Ramos (cell line): ENCODE measurements around the gene PID1.

Experiments
- in situ Hi-C: fragments of 300-500 bp; cut with MboI; formaldehyde crosslinking; loops from one replicate; pipeline ENCODE4 v1.14.3; 2022; ENCODE audit warnings: low sequenced_read_pairs; ENCODE audit not compliant: unreplicated experiment

PID1 gene

GRCh38 chr2:229174794-229175496, 96.1 kb downstream of the PID1 start:
- in situ Hi-C loops, result no loop called here

GRCh38 chr2:229173825-229174359, 97.2 kb downstream of the PID1 start:
- in situ Hi-C loops, result no loop called here

GRCh38 chr2:229170916-229171315, 100.2 kb downstream of the PID1 start:
- in situ Hi-C loops, result no loop called here

GRCh38 chr2:229170171-229170570, 100.9 kb downstream of the PID1 start:
- in situ Hi-C loops, result no loop called here

- in situ Hi-C loops, result no loop called here
Measured at GRCh38 chr2:229169751-229170150, 101.3 kb downstream of the PID1 start.

- in situ Hi-C loops, result no loop called here
Measured at GRCh38 chr2:229164545-229165249, 106.4 kb downstream of the PID1 start.

GRCh38 chr2:229163893-229164292, 107.2 kb downstream of the PID1 start:
- in situ Hi-C loops, result no loop called here

GRCh38 chr2:229162015-229162414, 109.1 kb downstream of the PID1 start:
- in situ Hi-C loops, result no loop called here

GRCh38 chr2:229160984-229161383, 110.1 kb downstream of the PID1 start:
- in situ Hi-C loops, result no loop called here

GRCh38 chr2:229160180-229160579, 110.9 kb downstream of the PID1 start:
- in situ Hi-C loops, result no loop called here

- in situ Hi-C loops, result no loop called here
Measured at GRCh38 chr2:229159405-229159804, 111.7 kb downstream of the PID1 start.

- in situ Hi-C loops, result no loop called here
Measured at GRCh38 chr2:229154381-229154780, 116.7 kb downstream of the PID1 start.

- in situ Hi-C loops, result no loop called here
Measured at GRCh38 chr2:229153951-229154350, 117.1 kb downstream of the PID1 start.

- in situ Hi-C loops, result no loop called here
Measured at GRCh38 chr2:229153267-229153666, 117.8 kb downstream of the PID1 start.

- in situ Hi-C loops, result no loop called here
Measured at GRCh38 chr2:229152674-229153073, 118.4 kb downstream of the PID1 start.

GRCh38 chr2:229150317-229150716, 120.8 kb downstream of the PID1 start:
- in situ Hi-C loops, result no loop called here

GRCh38 chr2:229141424-229142025, 129.6 kb downstream of the PID1 start:
- in situ Hi-C loops, result no loop called here

GRCh38 chr2:229137639-229138038, 133.4 kb downstream of the PID1 start:
- in situ Hi-C loops, result no loop called here

GRCh38 chr2:229137066-229137465, 134.0 kb downstream of the PID1 start:
- in situ Hi-C loops, result no loop called here

- in situ Hi-C loops, result no loop called here
Measured at GRCh38 chr2:229133155-229133772, 137.8 kb downstream of the PID1 start.

- in situ Hi-C loops, result no loop called here
Measured at GRCh38 chr2:229132236-229132635, 138.9 kb downstream of the PID1 start.
